Measurements from ENCODE around the gene BOLL. TPM values are rescaled to one million over a fixed set of nuclear protein-coding genes. Genes with fewer than 3 reads are reported as not detected.
A peak's percentile ranks its signal among the peaks of the same experiment; 100 is the strongest.

The BOLL gene
- total and polyA plus RNA-seq, 12 donors = 0.12 to 0.18 TPM; not detected in 10

DNA sequence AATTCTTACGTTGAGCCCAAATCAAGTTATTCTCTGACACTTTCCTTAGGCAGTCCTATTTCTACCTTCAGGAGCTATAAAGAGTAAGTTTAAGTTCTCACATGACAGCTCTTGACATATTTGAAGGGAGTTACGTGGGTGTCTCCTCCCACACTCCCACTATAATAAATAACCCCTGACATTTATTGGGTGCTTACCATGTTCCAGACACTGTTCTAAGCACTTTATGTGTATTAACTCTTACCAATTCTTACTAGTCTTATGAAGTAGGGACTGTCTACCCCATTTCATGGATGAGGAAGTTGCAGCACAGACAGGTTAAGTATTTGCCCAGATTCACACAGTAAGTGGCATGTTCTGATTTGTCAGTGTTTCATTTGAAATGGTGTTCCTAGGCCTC lies 37.2 kb upstream of the BOLL start:
- Histone ChIP-seq H3K27me3 (no peaks in the 10 kb centered on the region), H3K4me3 (no peak overlapping the region), H3K36me3 (no peaks in the 10 kb centered on the region), H3K9me3 (no peaks in the 10 kb centered on the region), H3K27ac (no peak overlapping the region), H3K4me1 (peaks cover 0 to 35% (median 6%) of the 10 kb centered on the region in 9 donors)
- TF ChIP-seq, protein P1, sequence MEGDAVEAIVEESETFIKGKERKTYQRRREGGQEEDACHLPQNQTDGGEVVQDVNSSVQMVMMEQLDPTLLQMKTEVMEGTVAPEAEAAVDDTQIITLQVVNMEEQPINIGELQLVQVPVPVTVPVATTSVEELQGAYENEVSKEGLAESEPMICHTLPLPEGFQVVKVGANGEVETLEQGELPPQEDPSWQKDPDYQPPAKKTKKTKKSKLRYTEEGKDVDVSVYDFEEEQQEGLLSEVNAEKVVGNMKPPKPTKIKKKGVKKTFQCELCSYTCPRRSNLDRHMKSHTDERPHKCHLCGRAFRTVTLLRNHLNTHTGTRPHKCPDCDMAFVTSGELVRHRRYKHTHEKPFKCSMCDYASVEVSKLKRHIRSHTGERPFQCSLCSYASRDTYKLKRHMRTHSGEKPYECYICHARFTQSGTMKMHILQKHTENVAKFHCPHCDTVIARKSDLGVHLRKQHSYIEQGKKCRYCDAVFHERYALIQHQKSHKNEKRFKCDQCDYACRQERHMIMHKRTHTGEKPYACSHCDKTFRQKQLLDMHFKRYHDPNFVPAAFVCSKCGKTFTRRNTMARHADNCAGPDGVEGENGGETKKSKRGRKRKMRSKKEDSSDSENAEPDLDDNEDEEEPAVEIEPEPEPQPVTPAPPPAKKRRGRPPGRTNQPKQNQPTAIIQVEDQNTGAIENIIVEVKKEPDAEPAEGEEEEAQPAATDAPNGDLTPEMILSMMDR (IDR thresholded peaks at IDR 0.05) = no peak
- intact Hi-C loops (cut with DNase I) = no loop called here
- ATAC-seq (peak in 2 of 8 donors; percentile 11 to 45), DNase-seq (no peak)
- WGBS, 2 donors = 43 to 65% methylated on average over 2 of the region's 2 CpGs

DNA sequence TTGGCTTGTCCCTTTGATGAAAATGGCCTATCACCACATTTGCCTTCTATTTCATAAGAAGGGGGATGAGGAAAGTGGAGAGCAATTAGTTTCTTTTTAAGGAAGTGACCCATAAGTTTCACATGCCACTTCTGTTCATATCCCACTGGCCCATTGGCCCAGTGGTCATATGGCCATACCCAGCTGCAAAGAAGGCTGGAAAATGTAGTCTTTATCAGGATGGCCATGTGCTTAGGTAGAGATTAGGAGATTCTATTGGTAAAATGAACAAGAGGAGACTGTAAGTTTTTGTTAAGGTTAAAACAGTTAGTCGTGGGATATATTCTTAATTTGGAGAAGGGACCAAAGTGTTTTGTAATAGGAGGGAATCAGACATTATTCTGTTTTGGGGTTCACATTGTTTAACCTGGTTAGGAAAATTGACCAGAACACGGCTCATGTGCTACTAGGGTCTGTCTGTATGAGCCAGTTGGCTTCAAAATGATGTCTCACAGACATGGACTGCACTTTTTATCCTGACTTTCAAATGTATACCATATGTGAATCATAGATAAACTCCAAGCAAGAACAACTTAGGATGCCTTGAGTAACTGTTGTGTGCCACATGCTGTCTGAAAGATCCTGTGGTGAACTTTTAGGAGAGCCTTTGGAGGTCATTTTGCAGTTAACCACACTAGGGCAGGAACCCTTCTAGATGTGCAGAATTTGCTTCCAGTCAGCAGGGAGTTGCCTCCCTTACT lies 36.6 kb upstream of the BOLL start:
- Histone ChIP-seq H3K4me3 (no peak overlapping the region), H3K9me3 (no peaks in the 10 kb centered on the region), H3K4me1 (peaks cover 0 to 31% (median 6%) of the 10 kb centered on the region in 9 donors), H3K27ac (no peak overlapping the region), H3K36me3 (no peaks in the 10 kb centered on the region), H3K27me3 (no peaks in the 10 kb centered on the region)
- DNase-seq = no peak
- TF ChIP-seq, protein P1 (IDR thresholded peaks at IDR 0.05) = no peak
- ATAC-seq = no peak
- intact Hi-C loops (cut with DNase I) = no loop called here
- WGBS, 2 donors = 89 to 93% methylated on average over 2 of the region's 2 CpGs

DNA sequence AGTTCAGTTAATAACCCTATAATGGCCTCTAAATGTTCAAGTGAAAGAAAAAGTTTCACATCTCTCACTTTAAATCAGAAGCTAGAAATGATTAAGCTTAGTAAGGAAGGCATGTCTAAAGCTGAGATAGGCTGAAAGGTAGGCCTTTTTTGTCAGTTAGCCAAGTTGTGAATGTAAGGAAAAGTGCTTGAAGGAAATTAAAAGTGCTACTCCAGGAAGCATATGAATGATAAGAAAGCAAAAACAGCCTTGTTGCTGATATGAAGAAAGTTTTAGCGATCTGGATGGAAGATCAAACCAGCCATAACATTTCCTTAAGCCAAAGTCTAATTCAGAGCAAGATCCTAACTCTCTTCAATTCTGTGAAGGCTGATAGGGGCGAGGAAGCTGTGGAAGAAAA lies 29.4 kb upstream of the BOLL start:
- 70 to 74% methylated on average over 2 of the region's 2 CpGs for WGBS, 2 donors
- intact Hi-C loops (cut with DNase I) = loop anchor here in 1 of 10 donors (5.0 kb wide), 1 partner anchor 73 kb away; no protein-coding TSS in a partner anchor
- no peaks in the 10 kb centered on the region for H3K36me3 ChIP-seq
- H3K27me3 ChIP-seq = no peaks in the 10 kb centered on the region
- ATAC-seq (no peak), DNase-seq (no peak)
- TF ChIP-seq, protein P1 (IDR thresholded peaks at IDR 0.05) = no peak
- no peaks in the 10 kb centered on the region for H3K9me3 ChIP-seq
- H3K4me3 ChIP-seq = no peak overlapping the region
- H3K4me1 ChIP-seq = peaks cover 0 to 21% (median 5%) of the 10 kb centered on the region in 9 donors
- H3K27ac ChIP-seq = no peak overlapping the region

DNA sequence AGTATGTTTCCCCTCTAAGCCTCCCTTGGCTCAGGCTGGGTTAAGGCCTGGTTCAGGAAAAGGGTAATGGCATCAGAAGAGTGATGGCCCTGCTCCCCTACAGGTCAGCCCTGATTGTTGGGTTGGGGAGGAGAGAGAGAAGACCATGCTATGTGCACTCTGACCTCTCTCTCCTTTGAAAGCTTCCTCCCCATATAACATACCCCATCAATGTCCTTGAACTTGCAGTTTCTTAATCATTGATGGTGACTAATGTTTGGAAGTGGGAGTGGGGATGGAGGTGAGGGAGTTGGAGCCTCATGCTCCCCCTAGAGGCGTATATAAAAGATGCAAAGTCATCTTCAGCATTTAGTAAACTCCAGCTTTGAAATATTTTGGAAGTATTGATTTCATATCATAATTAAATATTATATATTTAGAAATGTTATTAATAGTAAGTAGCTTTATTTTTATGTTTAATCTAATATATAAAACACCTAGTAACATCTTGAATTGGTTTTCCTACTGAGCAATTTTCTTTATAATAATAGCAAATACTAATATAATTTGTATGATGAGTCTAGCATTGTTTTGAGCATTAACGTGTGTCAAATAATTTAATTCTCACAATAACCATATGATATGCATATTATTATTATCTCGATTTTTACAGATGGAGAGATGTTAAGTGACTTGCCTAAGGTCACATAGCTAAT lies 28.1 kb upstream of the BOLL start:
- ATAC-seq (peak in 2 of 8 donors; percentile 40 to 55), DNase-seq (no peak)
- peaks cover 0 to 33% (median 5%) of the 10 kb centered on the region in 9 donors for H3K4me1 ChIP-seq
- no peak overlapping the region for H3K4me3 ChIP-seq
- no peaks in the 10 kb centered on the region for H3K9me3 ChIP-seq
- TF ChIP-seq, protein P1 (IDR thresholded peaks at IDR 0.05) = peak; percentile 29 to 61 (median 52)
- no peaks in the 10 kb centered on the region for H3K27me3 ChIP-seq
- intact Hi-C loops (cut with DNase I) = loop anchor here in 1 of 10 donors (5.0 kb wide), 1 partner anchor 74 kb away; no protein-coding TSS in a partner anchor
- WGBS, 2 donors = 56 to 65% methylated on average over 3 of the region's 3 CpGs
- H3K27ac ChIP-seq = no peak overlapping the region
- no peaks in the 10 kb centered on the region for H3K36me3 ChIP-seq

All from heart right ventricle (tissue), 16 donors.